Stimulated activated naive B cell treated with anti-CD40 and anti-IgM and Interleukin-4, amounts not matched to agents 10 μg/mL and 1 μg/mL and 100 μg/mL, for 72 hours (primary cell): ENCODE data around the gene GRHL3.

ENCODE experiments used
- ATAC-seq, 2 donors: fragments of 150-1000 bp; cut with Tn5 transposase; replicated peaks; 2 replicates each; pipeline ENCODE4 v1.10.0; 2021; ENCODE audit warnings: moderate library complexity in 1 of 2
- DNase-seq: peaks from one replicate; pipeline ENCODE4 v3.0.0; 2021
- H3K27ac Mint-ChIP-seq: one replicate; pipeline ENCODE4 v1.8.0; 2022; ENCODE audit warnings: mild to moderate bottlenecking, mixed read lengths
- H3K27me3 Mint-ChIP-seq, 2 donors: one replicate each; pipeline ENCODE4 v1.8.0; 2022; ENCODE audit warnings: mixed read lengths in 2 of 2
- H3K36me3 Mint-ChIP-seq, 2 donors: one replicate each; pipeline ENCODE4 v1.8.0; 2022; ENCODE audit warnings: mixed read lengths in 2 of 2, mild to moderate bottlenecking in 1 of 2
- H3K4me1 Mint-ChIP-seq, 2 donors: one replicate each; pipeline ENCODE4 v1.8.0; 2022; ENCODE audit warnings: mixed read lengths in 2 of 2, mild to moderate bottlenecking in 1 of 2
- H3K4me3 Mint-ChIP-seq, 2 donors: one replicate each; pipeline ENCODE4 v1.8.0; 2022; ENCODE audit warnings: mild to moderate bottlenecking in 2 of 2, mixed read lengths in 2 of 2, moderate library complexity in 1 of 2
- H3K9me3 Mint-ChIP-seq, 2 donors: one replicate each; pipeline ENCODE4 v1.8.0; 2022; ENCODE audit warnings: mixed read lengths in 2 of 2, mild to moderate bottlenecking in 1 of 2

Gene GRHL3

GRCh38 chr1:24329797-24330543 lies 10.8 kb downstream of the GRHL3 start:
- Mint-ChIP-seq H3K36me3 (peaks cover 0 to 2% of the 10 kb centered on the region in 2 donors), H3K4me1 (no peaks in the 10 kb centered on the region), H3K4me3 (no peak overlapping the region), H3K9me3 (peaks cover 0 to 3% of the 10 kb centered on the region in 2 donors), H3K27ac (no peak overlapping the region), H3K27me3 (peaks cover 44 to 81% of the 10 kb centered on the region in 2 donors)
- ATAC-seq (no peak), DNase-seq (no peak)

GRCh38 chr1:24331961-24332673 lies 13.0 kb downstream of the GRHL3 start:
- no peaks in the 10 kb centered on the region for H3K4me1 Mint-ChIP-seq
- peaks cover 0 to 2% of the 10 kb centered on the region in 2 donors for H3K36me3 Mint-ChIP-seq
- no peak for ATAC-seq
- no peak overlapping the region for H3K4me3 Mint-ChIP-seq
- H3K27me3 Mint-ChIP-seq: peaks cover 30 to 72% of the 10 kb centered on the region in 2 donors
- no peak overlapping the region for H3K27ac Mint-ChIP-seq
- no peak for DNase-seq
- peaks cover 0 to 3% of the 10 kb centered on the region in 2 donors for H3K9me3 Mint-ChIP-seq

GRCh38 chr1:24336075-24336474 lies 16.9 kb downstream of the GRHL3 start:
- H3K36me3 Mint-ChIP-seq: peaks cover 0 to 2% of the 10 kb centered on the region in 2 donors
- peaks cover 25 to 64% of the 10 kb centered on the region in 2 donors for H3K27me3 Mint-ChIP-seq
- no peak for ATAC-seq
- H3K4me3 Mint-ChIP-seq: no peak overlapping the region
- H3K4me1 Mint-ChIP-seq: no peaks in the 10 kb centered on the region
- no peak for DNase-seq
- H3K27ac Mint-ChIP-seq: no peak overlapping the region
- peaks cover 0 to 3% of the 10 kb centered on the region in 2 donors for H3K9me3 Mint-ChIP-seq

- Mint-ChIP-seq H3K27me3 (peaks cover 21 to 56% of the 10 kb centered on the region in 2 donors), H3K36me3 (no peaks in the 10 kb centered on the region), H3K4me3 (no peak overlapping the region), H3K9me3 (peaks cover 0 to 2% of the 10 kb centered on the region in 2 donors), H3K4me1 (no peaks in the 10 kb centered on the region), H3K27ac (no peak overlapping the region)
- ATAC-seq: no peak
- DNase-seq: no peak
Observed at GRCh38 chr1:24337455-24337854, 18.3 kb downstream of the GRHL3 start.

GRCh38 chr1:24338447-24338846 lies 19.3 kb downstream of the GRHL3 start:
- Mint-ChIP-seq H3K27me3 (peaks cover 21 to 54% of the 10 kb centered on the region in 2 donors), H3K4me1 (no peaks in the 10 kb centered on the region), H3K36me3 (no peaks in the 10 kb centered on the region), H3K9me3 (peaks cover 0 to 2% of the 10 kb centered on the region in 2 donors), H3K27ac (no peak overlapping the region), H3K4me3 (no peak overlapping the region)
- no peak for ATAC-seq
- no peak for DNase-seq

- Mint-ChIP-seq H3K4me3 (no peak overlapping the region), H3K4me1 (no peaks in the 10 kb centered on the region), H3K9me3 (no peaks in the 10 kb centered on the region), H3K36me3 (no peaks in the 10 kb centered on the region), H3K27ac (no peak overlapping the region), H3K27me3 (peaks cover 17 to 58% of the 10 kb centered on the region in 2 donors)
- DNase-seq: no peak
- no peak for ATAC-seq
Observed at GRCh38 chr1:24339996-24340395, 20.8 kb downstream of the GRHL3 start.

- Mint-ChIP-seq H3K27me3 (peaks cover 21 to 58% of the 10 kb centered on the region in 2 donors), H3K4me1 (peaks cover 0 to 2% of the 10 kb centered on the region in 2 donors), H3K27ac (no peak overlapping the region), H3K4me3 (no peak overlapping the region), H3K36me3 (no peaks in the 10 kb centered on the region), H3K9me3 (no peaks in the 10 kb centered on the region)
- no peak for ATAC-seq
- no peak for DNase-seq
Observed at GRCh38 chr1:24340770-24341169, 21.6 kb downstream of the GRHL3 start.

GRCh38 chr1:24341260-24341659 lies 22.1 kb downstream of the GRHL3 start:
- H3K9me3 Mint-ChIP-seq: no peaks in the 10 kb centered on the region
- no peaks in the 10 kb centered on the region for H3K36me3 Mint-ChIP-seq
- H3K4me3 Mint-ChIP-seq: no peak overlapping the region
- peaks cover 21 to 57% of the 10 kb centered on the region in 2 donors for H3K27me3 Mint-ChIP-seq
- DNase-seq (no peak), ATAC-seq (no peak)
- peaks cover 0 to 2% of the 10 kb centered on the region in 2 donors for H3K4me1 Mint-ChIP-seq
- no peak overlapping the region for H3K27ac Mint-ChIP-seq

GRCh38 chr1:24343412-24344089 lies 24.4 kb downstream of the GRHL3 start:
- H3K4me3 Mint-ChIP-seq: no peak overlapping the region

GRCh38 chr1:24344090-24344742 lies 25.1 kb downstream of the GRHL3 start:
- peaks cover 18 to 56% of the 10 kb centered on the region in 2 donors for H3K27me3 Mint-ChIP-seq
- H3K4me1 Mint-ChIP-seq: peaks cover 0 to 2% of the 10 kb centered on the region in 2 donors
- H3K4me3 Mint-ChIP-seq: no peak overlapping the region
- ATAC-seq (peak; percentile 23 to 38), DNase-seq (no peak)
- H3K27ac Mint-ChIP-seq: no peak overlapping the region
- no peaks in the 10 kb centered on the region for H3K36me3 Mint-ChIP-seq
- no peaks in the 10 kb centered on the region for H3K9me3 Mint-ChIP-seq

More at GRCh38 chr1:24343412-24344089, 24.4 kb downstream of the GRHL3 start:
- Mint-ChIP-seq H3K27me3 (peaks cover 18 to 53% of the 10 kb centered on the region in 2 donors), H3K4me1 (peaks cover 0 to 2% of the 10 kb centered on the region in 2 donors), H3K9me3 (no peaks in the 10 kb centered on the region), H3K27ac (no peak overlapping the region), H3K36me3 (no peaks in the 10 kb centered on the region)
- peak in 1 of 2 donors; percentile 12 for ATAC-seq
- DNase-seq: no peak

GRCh38 chr1:24345334-24345733 lies 26.2 kb downstream of the GRHL3 start:
- no peak for DNase-seq
- Mint-ChIP-seq H3K27me3 (peaks cover 18 to 52% of the 10 kb centered on the region in 2 donors), H3K4me3 (no peak overlapping the region), H3K9me3 (no peaks in the 10 kb centered on the region), H3K4me1 (peaks cover 0 to 2% of the 10 kb centered on the region in 2 donors), H3K36me3 (no peaks in the 10 kb centered on the region), H3K27ac (peak overlapping the region; percentile 42)
- ATAC-seq: no peak

- H3K4me1 Mint-ChIP-seq: peaks cover 11 to 12% of the 10 kb centered on the region in 2 donors
- H3K4me3 Mint-ChIP-seq: no peak overlapping the region
- H3K27ac Mint-ChIP-seq: no peak overlapping the region
- peaks cover 11 to 42% of the 10 kb centered on the region in 2 donors for H3K27me3 Mint-ChIP-seq
- DNase-seq (no peak), ATAC-seq (no peak)
- H3K36me3 Mint-ChIP-seq: no peaks in the 10 kb centered on the region
- H3K9me3 Mint-ChIP-seq: no peaks in the 10 kb centered on the region
Observed at GRCh38 chr1:24347159-24347934, 28.2 kb downstream of the GRHL3 start.

GRCh38 chr1:24348196-24348595 lies 29.0 kb downstream of the GRHL3 start:
- H3K4me3 Mint-ChIP-seq: no peak overlapping the region

More at GRCh38 chr1:24348196-24348595, 29.0 kb downstream of the GRHL3 start:
- peaks cover 9 to 37% of the 10 kb centered on the region in 2 donors for H3K27me3 Mint-ChIP-seq
- H3K36me3 Mint-ChIP-seq: no peaks in the 10 kb centered on the region
- H3K9me3 Mint-ChIP-seq: no peaks in the 10 kb centered on the region
- H3K27ac Mint-ChIP-seq: no peak overlapping the region
- ATAC-seq: no peak
- DNase-seq: no peak
- H3K4me1 Mint-ChIP-seq: peaks cover 11 to 12% of the 10 kb centered on the region in 2 donors
